GM23338 (cell line): ENCODE measurements around the gene FAM118B.

Experiments used
- CREB1 ChIP-seq: fragments of 250-450 bp; sonication (Bioruptor Pico); IDR thresholded peaks from 2 replicates; pipeline ENCODE4 v1.5.0; 2020; ENCODE audit warnings: low read depth, mild to moderate bottlenecking, moderate library complexity
- CTCF ChIP-seq, 2 experiments: fragments of 200-600 bp in 1 of 2; sonication (generic) in 1 of 2; conservative IDR thresholded peaks; 2 replicates each; pipeline versions ENCODE4 v1.5.1 to v1.6.1; 2016 to 2017; ENCODE audit warnings: antibody characterized with exemption in 2 of 2, low read depth in 2 of 2, mild to moderate bottlenecking in 2 of 2, moderate library complexity in 1 of 2
- EZH2 ChIP-seq: fragments of 200-600 bp; sonication (generic); IDR thresholded peaks from one replicate; pipeline ENCODE4 v1.8.0; 2017; ENCODE audit warnings: antibody characterized with exemption, mild to moderate bottlenecking, low read depth; ENCODE audit not compliant: unreplicated experiment
- EZH2phosphoT487 ChIP-seq: fragments of 200-600 bp; sonication (generic); IDR thresholded peaks from one replicate; pipeline ENCODE4 v1.8.1; 2018; ENCODE audit warnings: antibody characterized with exemption; ENCODE audit not compliant: unreplicated experiment
- JUNB ChIP-seq: IDR thresholded peaks from one replicate; pipeline ENCODE4 v1.6.1; 2016; ENCODE audit warnings: antibody characterized with exemption; ENCODE audit not compliant: unreplicated experiment
- POLR2AphosphoS5 ChIP-seq: IDR thresholded peaks from 2 replicates; pipeline ENCODE4 v1.6.1; 2016; ENCODE audit warnings: antibody characterized with exemption, low read depth

GRCh38 chr11:126281245-126281644, 69.7 kb downstream of the FAM118B start:
- TF ChIP-seq CTCF (conservative IDR thresholded peaks at IDR 0.05; ENCODE audit: low read depth in 2 of 2) (no peak), JUNB (no peak), POLR2AphosphoS5 (no peak), CREB1 (CRISPR knock-in tag) (no peak), EZH2phosphoT487 (no peak), EZH2 (no peak)
